ENCODE measurements around the gene UBE2E1. TPM values are rescaled to one million over a fixed set of nuclear protein-coding genes. Genes with fewer than 3 reads are reported as not detected.

UBE2E1 gene
- total and polyA plus RNA-seq, 11 donors, result 43.7 to 97.1 (median 65.0) TPM

DNA sequence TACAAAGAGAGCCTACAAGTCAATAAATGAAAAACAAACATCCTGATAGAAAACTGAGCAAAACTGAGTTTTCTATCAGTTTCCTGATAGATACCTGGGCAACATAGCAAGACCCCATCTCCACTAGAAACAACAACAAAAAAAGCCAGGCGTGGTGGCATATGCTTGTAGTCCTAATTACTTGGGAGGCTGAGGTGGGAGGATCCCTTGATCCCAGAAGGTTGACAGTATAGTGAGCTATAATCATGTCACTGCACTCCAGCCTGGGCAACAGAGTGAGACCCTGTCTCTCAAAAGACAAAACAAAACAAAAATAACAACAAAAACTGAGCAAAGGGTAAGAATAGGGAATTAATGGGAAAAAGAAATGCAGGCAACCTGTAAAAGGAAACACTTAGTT is 23.9 kb upstream of the UBE2E1 start:
- 81 to 98% (median 96%) methylated on average over 1 of the region's 1 CpG for WGBS, 4 donors
- H3K4me1 ChIP-seq, result peaks cover 0 to 5% (median 0%) of the 10 kb centered on the region in 12 donors
- no peak for DNase-seq
- H3K36me3 ChIP-seq, result no peaks in the 10 kb centered on the region
- intact Hi-C loops (cut with DNase I), result no loop called here
- H3K27ac ChIP-seq, result no peak overlapping the region
- TF ChIP-seq, protein P1, sequence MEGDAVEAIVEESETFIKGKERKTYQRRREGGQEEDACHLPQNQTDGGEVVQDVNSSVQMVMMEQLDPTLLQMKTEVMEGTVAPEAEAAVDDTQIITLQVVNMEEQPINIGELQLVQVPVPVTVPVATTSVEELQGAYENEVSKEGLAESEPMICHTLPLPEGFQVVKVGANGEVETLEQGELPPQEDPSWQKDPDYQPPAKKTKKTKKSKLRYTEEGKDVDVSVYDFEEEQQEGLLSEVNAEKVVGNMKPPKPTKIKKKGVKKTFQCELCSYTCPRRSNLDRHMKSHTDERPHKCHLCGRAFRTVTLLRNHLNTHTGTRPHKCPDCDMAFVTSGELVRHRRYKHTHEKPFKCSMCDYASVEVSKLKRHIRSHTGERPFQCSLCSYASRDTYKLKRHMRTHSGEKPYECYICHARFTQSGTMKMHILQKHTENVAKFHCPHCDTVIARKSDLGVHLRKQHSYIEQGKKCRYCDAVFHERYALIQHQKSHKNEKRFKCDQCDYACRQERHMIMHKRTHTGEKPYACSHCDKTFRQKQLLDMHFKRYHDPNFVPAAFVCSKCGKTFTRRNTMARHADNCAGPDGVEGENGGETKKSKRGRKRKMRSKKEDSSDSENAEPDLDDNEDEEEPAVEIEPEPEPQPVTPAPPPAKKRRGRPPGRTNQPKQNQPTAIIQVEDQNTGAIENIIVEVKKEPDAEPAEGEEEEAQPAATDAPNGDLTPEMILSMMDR (IDR thresholded peaks at IDR 0.05), result no peak
- no peak for TF ChIP-seq POLR2A (IDR thresholded peaks at IDR 0.05)
- no peaks in the 10 kb centered on the region for H3K27me3 ChIP-seq
- no peak overlapping the region for H3K4me3 ChIP-seq
- no peaks in the 10 kb centered on the region for H3K9me3 ChIP-seq
- no peak for ATAC-seq

DNA sequence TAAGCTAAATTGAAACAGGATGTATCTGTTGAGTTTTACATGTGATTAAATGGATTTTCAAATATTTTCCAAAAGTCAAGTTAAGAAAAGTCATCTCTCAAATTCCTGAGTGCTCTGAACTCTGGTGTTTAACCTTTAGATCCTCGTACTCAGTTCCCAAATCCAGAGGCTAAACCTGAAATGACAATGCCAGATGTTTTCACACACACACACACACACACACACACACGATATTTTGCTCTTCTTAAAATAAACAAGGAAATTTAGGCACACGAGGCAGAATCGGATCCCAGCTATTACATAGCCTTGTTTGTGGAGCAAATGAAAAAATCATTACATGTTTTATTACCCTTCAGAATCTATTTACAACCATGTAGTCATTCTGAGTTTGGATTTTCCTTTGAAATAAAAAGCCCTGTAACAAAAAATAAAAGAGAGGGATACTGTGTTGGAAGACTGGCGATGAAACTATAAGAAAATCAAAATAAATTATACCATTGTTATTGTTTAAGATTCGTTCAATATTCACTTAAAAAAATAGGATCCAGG is 20.6 kb upstream of the UBE2E1 start:
- intact Hi-C loops (cut with DNase I), result no loop called here
- no peaks in the 10 kb centered on the region for H3K9me3 ChIP-seq
- DNase-seq, result peak in 1 of 5 donors; percentile 29
- H3K4me1 ChIP-seq, result no peaks in the 10 kb centered on the region
- 47 to 63% (median 56%) methylated on average over 6 of the region's 6 CpGs for WGBS, 4 donors
- peak overlapping the region in 1 of 12 donors; percentile 3 for H3K27ac ChIP-seq
- no peak for ATAC-seq
- TF ChIP-seq POLR2A (IDR thresholded peaks at IDR 0.05), result no peak
- TF ChIP-seq, protein P1 (IDR thresholded peaks at IDR 0.05), result no peak
- no peak overlapping the region for H3K4me3 ChIP-seq
- no peaks in the 10 kb centered on the region for H3K27me3 ChIP-seq
- no peaks in the 10 kb centered on the region for H3K36me3 ChIP-seq

DNA sequence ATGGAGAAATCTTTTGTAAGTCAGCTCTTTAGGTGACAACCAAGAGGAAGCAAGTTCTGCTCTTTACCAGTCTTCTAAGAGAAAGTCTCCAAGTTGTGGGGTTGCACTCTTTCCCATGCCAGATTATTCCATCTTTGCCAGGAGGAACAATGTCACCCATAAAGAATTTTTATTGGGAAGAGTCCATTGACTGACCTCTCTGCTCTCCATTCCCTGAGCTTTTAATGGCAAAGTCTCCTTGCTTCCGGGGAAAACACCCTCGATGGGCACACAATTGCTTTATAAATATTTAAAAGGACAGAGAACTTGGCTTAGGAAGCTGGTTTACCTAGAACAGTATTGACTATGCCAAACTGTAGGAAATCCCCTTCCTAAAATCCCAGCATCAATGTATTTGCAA is 19.9 kb upstream of the UBE2E1 start:
- H3K27ac ChIP-seq, result peak overlapping the region in 1 of 12 donors; percentile 3
- no peaks in the 10 kb centered on the region for H3K36me3 ChIP-seq
- no peaks in the 10 kb centered on the region for H3K9me3 ChIP-seq
- intact Hi-C loops (cut with DNase I), result no loop called here
- H3K4me1 ChIP-seq, result no peaks in the 10 kb centered on the region
- no peak overlapping the region for H3K4me3 ChIP-seq
- H3K27me3 ChIP-seq, result no peaks in the 10 kb centered on the region
- TF ChIP-seq POLR2A (IDR thresholded peaks at IDR 0.05), result no peak
- TF ChIP-seq, protein P1 (IDR thresholded peaks at IDR 0.05), result no peak
- ATAC-seq, result no peak
- no peak for DNase-seq
- 75 to 84% (median 82%) methylated on average over 2 of the region's 2 CpGs for WGBS, 4 donors

DNA sequence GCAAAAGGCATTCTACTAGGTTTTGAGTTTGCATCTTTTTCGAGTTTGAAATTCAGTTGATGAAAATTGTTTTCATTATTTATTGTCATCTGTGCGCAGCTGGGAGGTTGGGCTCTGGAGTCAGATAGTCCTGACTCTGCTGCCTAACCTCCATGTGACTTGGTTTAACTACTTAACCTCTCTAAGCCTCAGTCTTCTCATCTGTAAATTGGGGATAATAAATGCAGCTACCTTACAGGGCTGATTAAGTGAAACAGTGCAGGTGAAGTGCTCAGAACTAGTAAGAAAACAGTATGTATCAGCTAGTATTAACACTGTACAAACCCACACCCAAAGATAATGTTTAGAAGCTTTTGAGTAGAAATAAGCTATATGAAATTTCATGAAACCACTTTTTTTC is 14.1 kb upstream of the UBE2E1 start:
- TF ChIP-seq POLR2A (IDR thresholded peaks at IDR 0.05), result no peak
- TF ChIP-seq, protein P1 (IDR thresholded peaks at IDR 0.05), result no peak
- Histone ChIP-seq H3K4me3 (no peak overlapping the region), H3K27ac (no peak overlapping the region), H3K36me3 (no peaks in the 10 kb centered on the region), H3K4me1 (no peaks in the 10 kb centered on the region), H3K9me3 (no peaks in the 10 kb centered on the region), H3K27me3 (no peaks in the 10 kb centered on the region)
- 91 to 96% (median 93%) methylated on average over 2 of the region's 2 CpGs for WGBS, 4 donors
- DNase-seq (no peak), ATAC-seq (no peak)
- intact Hi-C loops (cut with DNase I), result loop anchor here in 1 of 10 donors (10.0 kb wide), 1 partner anchor 77 kb away; no protein-coding TSS in a partner anchor
